NCI-H1417 treated with DMSO at 0.1 percent for 48 hours (cell line): Measurements from ENCODE around the gene OCLN.
"Not testable (repeated sequence)": the region's sequence is repeated elsewhere in the genome, so short reads cannot be mapped to it uniquely, and the experiment has no call there.

ENCODE experiments used
- DNase-seq: peaks from one replicate; lab custom pipeline; 2025; lab: John Stamatoyannopoulos, UW

Gene OCLN

GRCh38 chr5:69492391-69492922, at the start of gene OCLN:
Gene OCLN, plus strand, starts transcription at chr5:69492790. Its CDS starts 11,455 bp downstream, at chr5:69504245.
- peak; percentile 13 for DNase-seq

DNA sequence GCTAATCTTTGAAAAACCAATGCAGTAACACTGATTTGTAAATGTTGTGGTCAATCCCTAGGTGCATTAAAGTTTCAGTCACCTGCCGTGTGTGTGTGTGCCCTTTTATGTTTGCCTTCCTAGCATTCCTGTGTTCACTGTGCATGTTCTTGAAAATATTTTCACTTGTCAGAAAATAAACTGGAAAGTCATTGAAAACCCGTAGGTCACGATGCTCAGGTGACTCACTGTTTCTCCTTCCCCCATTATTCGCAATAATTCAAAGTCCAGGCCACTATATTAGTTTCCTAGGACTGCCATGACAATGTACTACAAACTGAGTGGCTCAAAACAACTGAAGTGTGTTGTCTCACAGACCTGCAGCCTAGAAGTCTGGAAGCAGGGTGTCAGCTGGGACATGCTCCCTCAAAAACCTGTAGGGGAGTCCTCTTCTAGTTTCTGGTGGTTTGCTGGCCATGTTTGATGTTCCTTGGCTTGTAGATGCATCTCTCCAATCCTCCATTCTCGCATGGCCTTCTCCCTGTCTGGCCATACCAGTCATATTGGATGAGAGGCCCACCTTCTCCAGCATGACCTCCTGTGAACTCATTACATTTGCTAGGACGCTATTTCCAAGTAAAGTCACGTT, 48.3 kb upstream of the OCLN start:
- no peak for DNase-seq

DNA sequence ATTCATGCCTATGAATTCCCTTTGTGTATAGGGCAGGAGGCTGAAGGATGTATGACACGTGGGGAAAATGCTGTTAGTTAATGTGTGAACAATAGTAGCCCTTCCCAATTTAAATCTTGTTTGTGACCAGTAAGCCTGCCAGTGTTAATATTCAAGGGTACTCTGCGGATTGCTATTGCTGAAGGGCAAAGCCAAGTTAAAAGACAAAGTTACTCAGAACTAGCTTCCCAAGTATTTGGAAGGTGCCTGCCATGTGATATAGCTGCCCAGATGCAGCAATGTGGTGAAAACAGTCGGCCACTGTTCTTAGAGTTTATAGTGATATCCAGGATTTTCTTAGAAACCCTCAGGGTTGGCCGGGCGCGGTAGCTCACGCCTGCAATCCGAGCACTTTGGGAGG, 43.1 kb upstream of the OCLN start:
- DNase-seq, result no peak

GRCh38 chr5:69450116-69450515, 42.5 kb upstream of the OCLN start:
- no peak for DNase-seq

GRCh38 chr5:69450527-69450926, 42.1 kb upstream of the OCLN start:
- DNase-seq, result not testable (repeated sequence)

GRCh38 chr5:69451941-69452647, 40.5 kb upstream of the OCLN start:
- no peak for DNase-seq

- DNase-seq, result not testable (repeated sequence)
Observed at GRCh38 chr5:69453487-69453886, 39.1 kb upstream of the OCLN start.

DNA sequence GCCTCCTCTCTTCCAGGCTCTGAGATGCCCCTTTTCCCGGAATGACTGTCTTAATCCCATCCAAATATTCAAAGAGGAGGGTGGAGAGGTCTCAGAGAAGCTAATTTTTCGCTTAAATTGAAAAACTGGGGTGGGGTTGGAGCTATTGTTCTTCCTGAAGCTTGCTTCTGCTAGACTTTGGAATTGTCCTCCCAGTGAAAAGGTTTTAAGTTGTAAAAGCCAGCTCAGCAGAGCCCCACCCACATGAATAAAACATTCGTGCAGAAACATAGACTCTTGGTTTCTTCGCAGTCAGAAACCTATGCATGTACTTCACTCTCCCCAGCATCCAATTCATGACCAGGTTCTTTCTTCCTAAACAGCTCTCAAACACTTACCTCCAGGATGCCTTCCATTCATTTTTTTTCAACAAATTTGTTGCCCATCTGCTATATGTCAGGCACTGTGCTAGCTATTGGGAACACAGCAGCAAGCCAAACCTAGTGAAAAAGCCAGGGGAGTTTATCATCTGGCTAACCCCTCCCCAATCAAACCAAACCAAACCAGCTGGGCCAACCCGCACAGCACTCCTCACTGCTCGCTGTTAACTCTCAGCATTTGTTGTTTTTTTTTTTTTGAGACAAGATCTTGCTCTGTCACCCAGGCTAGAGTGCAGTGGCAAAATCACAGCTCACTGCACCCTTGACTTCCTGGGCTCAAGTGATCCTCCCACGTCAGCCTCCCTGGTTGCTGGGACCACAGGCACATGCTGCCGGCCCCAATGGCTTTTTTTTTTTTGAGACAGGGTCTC, 37.9 kb upstream of the OCLN start:
- DNase-seq, result no peak

GRCh38 chr5:69455428-69455988, 37.1 kb upstream of the OCLN start:
- not testable (repeated sequence) for DNase-seq

GRCh38 chr5:69462170-69462569, 30.4 kb upstream of the OCLN start:
- no peak for DNase-seq

DNA sequence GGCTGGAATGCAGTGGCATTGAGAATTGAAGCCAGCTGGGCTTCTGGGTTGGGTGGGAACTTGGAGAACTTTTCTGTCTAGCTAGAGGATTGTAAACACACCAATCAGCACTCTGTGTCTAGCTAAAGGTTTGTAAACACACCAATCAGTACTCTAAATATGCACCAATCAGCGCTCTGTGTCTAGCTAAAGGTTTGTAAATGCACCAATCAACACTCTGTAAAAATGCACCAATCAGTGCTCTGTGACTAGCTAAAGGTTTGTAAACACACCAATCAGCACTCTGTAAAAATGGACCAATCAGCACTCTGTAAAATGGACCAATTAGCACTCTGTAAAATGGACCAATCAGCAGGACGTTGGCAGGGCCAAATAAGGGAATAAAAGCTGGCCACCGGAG, 26.2 kb upstream of the OCLN start:
- DNase-seq, result not testable (repeated sequence)

DNA sequence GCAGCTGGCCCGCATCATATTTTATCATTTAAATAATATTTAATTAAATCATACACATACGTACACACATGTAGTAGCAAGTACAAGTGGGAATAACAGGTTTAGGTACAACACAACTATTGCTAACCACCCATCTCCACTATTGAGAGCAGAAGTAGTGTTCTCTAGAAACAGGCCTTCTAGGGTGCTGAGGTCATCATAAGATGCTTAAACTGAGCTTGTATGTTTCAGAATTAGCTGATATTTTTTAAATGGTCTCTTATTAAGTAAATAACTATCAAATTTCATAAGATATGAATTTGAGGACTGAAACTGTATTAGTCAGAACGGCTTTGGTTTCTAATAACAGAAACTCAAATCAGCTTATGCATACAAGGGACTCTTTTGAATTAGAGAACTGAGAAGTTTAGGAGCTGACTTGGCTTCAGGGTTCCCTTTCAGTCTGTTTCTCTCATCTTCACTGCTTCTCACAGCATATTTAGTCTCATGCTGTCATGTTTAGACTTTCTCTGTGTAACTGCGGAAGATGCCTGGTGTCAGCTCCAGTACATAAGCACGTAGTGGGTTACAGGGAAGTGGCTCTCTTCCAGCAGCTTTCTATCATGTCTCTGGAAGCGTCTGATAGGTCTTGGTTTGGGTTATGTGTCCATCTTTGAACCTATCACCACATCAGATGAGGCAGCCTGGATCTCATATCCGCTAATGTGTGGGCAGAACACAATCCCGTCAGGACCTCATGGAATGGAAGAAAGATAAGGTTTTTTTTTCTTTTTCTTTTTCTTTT, 25.0 kb upstream of the OCLN start:
- DNase-seq, result no peak

GRCh38 chr5:69468631-69469030, 24.0 kb upstream of the OCLN start:
- no peak for DNase-seq

DNA sequence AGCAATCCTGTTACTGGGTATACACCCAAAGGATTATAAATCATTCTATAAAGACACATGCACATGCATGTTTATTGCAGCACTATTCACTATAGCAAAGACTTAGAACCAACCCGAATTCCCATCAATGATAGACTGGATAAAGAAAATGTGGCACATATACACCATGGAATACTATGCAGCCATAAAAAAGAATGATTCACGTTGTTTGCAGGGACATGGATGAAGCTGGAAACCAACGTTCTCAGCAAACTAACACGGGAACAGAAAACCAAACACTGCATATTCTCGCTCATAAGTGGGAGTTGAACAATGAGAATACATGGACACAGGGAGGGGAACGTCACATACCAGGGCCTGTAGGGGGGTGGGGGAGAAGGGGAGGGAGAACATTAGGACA, 21.1 kb upstream of the OCLN start:
- not testable (repeated sequence) for DNase-seq

GRCh38 chr5:69472535-69473143, 20.0 kb upstream of the OCLN start:
- not testable (repeated sequence) for DNase-seq

DNA sequence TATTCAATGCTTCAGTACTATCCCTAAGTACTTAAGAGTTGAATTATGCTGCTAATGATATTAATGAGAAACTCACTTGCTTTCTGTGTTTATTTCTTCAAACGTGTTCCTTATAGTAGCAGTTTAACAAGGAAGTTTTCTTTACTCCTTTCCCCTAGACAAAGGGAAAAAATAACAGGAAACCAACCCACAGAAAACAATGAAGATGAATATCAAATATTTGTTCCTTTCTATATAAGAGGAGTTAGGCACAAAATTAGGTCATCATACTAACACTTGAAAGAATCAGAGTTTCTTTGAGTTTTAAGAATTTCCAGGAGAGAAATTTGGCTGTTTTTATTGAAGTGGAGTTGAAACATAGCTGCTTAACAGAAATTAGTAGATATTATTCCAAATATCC, 15.4 kb upstream of the OCLN start:
- no peak for DNase-seq

DNA sequence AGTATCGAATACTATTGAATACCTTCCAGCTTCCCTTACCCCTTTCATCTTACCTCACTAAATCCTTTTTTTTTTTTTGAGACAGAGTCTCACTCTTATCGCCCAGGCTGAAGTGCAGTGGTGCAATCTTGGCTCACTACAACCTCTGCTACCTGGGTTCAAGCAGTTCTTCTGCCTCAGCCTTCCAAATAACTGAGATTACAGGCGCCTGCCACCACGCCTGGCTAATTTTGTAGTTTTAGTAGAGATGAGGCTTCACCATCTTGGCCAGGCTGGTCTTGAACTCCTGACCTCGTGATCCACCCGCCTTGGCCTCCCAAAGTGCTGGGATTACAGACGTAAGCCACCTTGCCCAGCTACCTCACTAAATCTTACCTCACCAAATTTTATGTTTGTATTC, 14.3 kb upstream of the OCLN start:
- not testable (repeated sequence) for DNase-seq

GRCh38 chr5:69484891-69485290, 7.7 kb upstream of the OCLN start:
- no peak for DNase-seq

DNA sequence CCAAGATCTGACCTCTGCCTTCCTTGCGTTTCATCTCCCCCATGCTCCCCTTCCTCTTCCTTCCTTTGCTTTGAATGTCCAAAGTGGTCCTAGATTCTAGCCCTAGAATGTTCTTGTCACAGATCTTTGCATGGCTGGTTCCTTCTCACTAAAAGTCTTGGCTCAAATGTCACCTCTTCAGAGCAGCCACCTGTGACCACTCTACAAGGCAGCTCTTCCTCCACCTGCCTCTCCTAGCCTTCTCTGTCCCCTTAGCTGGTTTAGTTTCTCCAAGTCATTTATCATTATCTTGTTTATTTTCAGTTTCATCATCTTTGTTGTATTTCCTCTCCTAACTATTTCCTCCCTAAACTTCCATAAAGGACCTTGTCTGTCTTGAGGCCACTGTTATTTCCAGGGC, 7.1 kb upstream of the OCLN start:
- DNase-seq, result no peak

DNA sequence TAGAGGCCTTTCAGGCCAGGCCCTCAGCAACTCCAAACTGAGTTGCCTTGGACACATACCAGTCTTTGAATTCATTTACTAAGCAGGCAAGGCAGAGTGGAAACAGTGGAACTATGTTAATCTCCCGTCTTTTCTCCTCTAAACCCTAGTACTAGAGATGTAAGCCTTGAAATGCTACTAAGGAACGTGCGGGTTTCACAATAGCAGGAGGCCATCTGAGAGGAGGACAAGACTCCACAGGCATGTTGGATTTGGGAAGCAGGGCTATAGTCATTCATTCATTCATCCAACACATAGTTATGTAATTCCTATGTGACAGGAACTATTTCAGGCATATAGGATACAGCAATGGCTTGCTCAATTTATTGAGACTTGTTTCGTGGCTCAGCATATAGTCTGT, 3.3 kb upstream of the OCLN start:
- no peak for DNase-seq

GRCh38 chr5:69491027-69491426, 1.6 kb upstream of the OCLN start:
- DNase-seq, result no peak
